H9 (cell line): ENCODE results near the gene MRC2. TPM values are rescaled to one million over a fixed set of nuclear protein-coding genes. Genes with fewer than 3 reads are reported as not detected.

Experiments used
- DNase-seq: peaks from one replicate; pipeline ENCODE4 v3.0.0-alpha.2; 2017
- H2AFZ ChIP-seq: one replicate; pipeline ENCODE4 v1.6.1; 2013; ENCODE audit warnings: mild to moderate bottlenecking, low read length, control low read depth, moderate library complexity
- H2AK5ac ChIP-seq: 2 replicates; pipeline ENCODE4 v1.6.1; 2013; ENCODE audit warnings: low read length, control low read depth, mixed read lengths; ENCODE audit not compliant: insufficient read length
- H2BK120ac ChIP-seq: one replicate; pipeline ENCODE4 v1.6.1; 2013; ENCODE audit warnings: low read depth, mild to moderate bottlenecking, low read length, control low read depth, inconsistent platforms; ENCODE audit not compliant: poor library complexity, severe bottlenecking
- H2BK12ac ChIP-seq: 2 replicates; pipeline ENCODE4 v1.6.1; 2013; ENCODE audit warnings: low read length, control low read depth, mixed read lengths, low read depth; ENCODE audit not compliant: insufficient read length
- H2BK15ac ChIP-seq: 2 replicates; pipeline ENCODE4 v1.6.1; 2013; ENCODE audit warnings: low read depth, low read length, control low read depth
- H2BK20ac ChIP-seq: one replicate; pipeline ENCODE4 v1.6.1; 2013; ENCODE audit warnings: low read depth, mild to moderate bottlenecking, low read length, control low read depth, inconsistent platforms; ENCODE audit not compliant: poor library complexity, severe bottlenecking
- H2BK5ac ChIP-seq: 2 replicates; pipeline ENCODE4 v1.6.1; 2013; ENCODE audit warnings: low read length, control low read depth, mixed read lengths; ENCODE audit not compliant: insufficient read length
- H3K14ac ChIP-seq: 2 replicates; pipeline ENCODE4 v1.6.1; 2013; ENCODE audit warnings: low read length, control low read depth; ENCODE audit not compliant: insufficient read depth
- H3K18ac ChIP-seq: 2 replicates; pipeline ENCODE4 v1.6.1; 2013; ENCODE audit warnings: low read depth, mild to moderate bottlenecking, mixed read lengths, low read length, control low read depth; ENCODE audit not compliant: insufficient read length
- H3K23ac ChIP-seq: 2 replicates; pipeline ENCODE4 v1.6.1; 2013; ENCODE audit warnings: low read length, control low read depth, mixed read lengths, low read depth; ENCODE audit not compliant: insufficient read length
- H3K23me2 ChIP-seq: 2 replicates; pipeline ENCODE4 v1.6.1; 2013; ENCODE audit warnings: low read depth, mild to moderate bottlenecking, mixed read lengths, low read length, control low read depth; ENCODE audit not compliant: insufficient read length, poor library complexity, severe bottlenecking
- H3K27ac ChIP-seq: 2 replicates; pipeline ENCODE4 v1.5.1; 2013; ENCODE audit warnings: low read length, control low read depth, mixed read lengths, low read depth; ENCODE audit not compliant: insufficient read length
- H3K27me3 ChIP-seq: 2 replicates; pipeline ENCODE4 v1.6.1; 2013; ENCODE audit warnings: low read length, control low read depth, inconsistent platforms; ENCODE audit not compliant: insufficient read depth
- H3K4ac ChIP-seq: 2 replicates; pipeline ENCODE4 v1.6.1; 2013; ENCODE audit warnings: low read depth, mild to moderate bottlenecking, control low read depth, inconsistent platforms, low read length, moderate library complexity
- H3K4me1 ChIP-seq: 2 replicates; pipeline ENCODE4 v1.6.1; 2013; ENCODE audit warnings: low read length, control low read depth, inconsistent platforms; ENCODE audit not compliant: insufficient read depth
- H3K4me2 ChIP-seq: 2 replicates; pipeline ENCODE4 v1.6.1; 2013; ENCODE audit warnings: low read length, control low read depth, mixed read lengths; ENCODE audit not compliant: insufficient read length, insufficient read depth
- H3K56ac ChIP-seq: 2 replicates; pipeline ENCODE4 v1.6.1; 2013; ENCODE audit warnings: low read depth, mild to moderate bottlenecking, mixed read lengths, low read length, control low read depth; ENCODE audit not compliant: insufficient read length
- H3K79me1 ChIP-seq: 2 replicates; pipeline ENCODE4 v1.6.1; 2013; ENCODE audit warnings: low read depth, mild to moderate bottlenecking, moderate library complexity, low read length, control low read depth, inconsistent platforms; ENCODE audit not compliant: insufficient read depth, poor library complexity, severe bottlenecking
- H3K79me2 ChIP-seq: 2 replicates; pipeline ENCODE4 v1.6.1; 2013; ENCODE audit warnings: low read length, control low read depth, inconsistent platforms; ENCODE audit not compliant: insufficient read depth
- H3K9ac ChIP-seq: 2 replicates; pipeline ENCODE4 v1.6.1; 2013; ENCODE audit warnings: low read length, control low read depth, mixed read lengths; ENCODE audit not compliant: insufficient read length; ENCODE audit errors: extremely low read depth
- H3K9me3 ChIP-seq: one replicate; pipeline ENCODE4 v1.6.1; 2013; ENCODE audit warnings: low read depth, low read length, inconsistent platforms; ENCODE audit not compliant: control insufficient read depth
- H3T11ph ChIP-seq: one replicate; pipeline ENCODE4 v1.6.1; 2013; ENCODE audit warnings: mild to moderate bottlenecking, low read length, control low read depth, inconsistent platforms
- H4K20me1 ChIP-seq: one replicate; pipeline ENCODE4 v1.6.1; 2013; ENCODE audit not compliant: control insufficient read depth, insufficient read length, insufficient read depth
- H4K5ac ChIP-seq: 2 replicates; pipeline ENCODE4 v1.6.1; 2013; ENCODE audit warnings: low read depth, mild to moderate bottlenecking, mixed read lengths, low read length, control low read depth; ENCODE audit not compliant: insufficient read length
- H4K8ac ChIP-seq: replicated peaks from 2 replicates; pipeline ENCODE4 v1.6.1; 2013; ENCODE audit warnings: low read length, control low read depth, mixed read lengths, low read depth; ENCODE audit not compliant: insufficient read length
- H4K91ac ChIP-seq: 2 replicates; pipeline ENCODE4 v1.6.1; 2013; ENCODE audit warnings: low read depth, mild to moderate bottlenecking, moderate library complexity, mixed read lengths, low read length, control low read depth; ENCODE audit not compliant: insufficient read length
- H3K27ac Mint-ChIP-seq, 3 experiments: 2 replicates in 2 of 3; 3 replicates in 1 of 3; pipeline ENCODE4 v1.8.0; 2020 to 2021; ENCODE audit warnings: mixed read lengths in 3 of 3, mild to moderate bottlenecking in 1 of 3, moderate library complexity in 1 of 3
- H3K27me3 Mint-ChIP-seq: 2 replicates; pipeline ENCODE4 v1.8.0; 2021; ENCODE audit warnings: low read depth, mild to moderate bottlenecking, moderate library complexity, mixed read lengths
- H3K36me3 Mint-ChIP-seq, 3 experiments: 2 replicates in 2 of 3; 3 replicates in 1 of 3; pipeline ENCODE4 v1.8.0; 2020 to 2021; ENCODE audit warnings: low read depth in 3 of 3, mixed read lengths in 3 of 3; ENCODE audit not compliant: insufficient read depth in 1 of 3
- H3K4me1 Mint-ChIP-seq, 2 experiments: 2 replicates each; pipeline ENCODE4 v1.8.0; 2020; ENCODE audit warnings: mixed read lengths in 2 of 2
- H3K4me3 Mint-ChIP-seq, 2 experiments: 2 replicates in 1 of 2; 3 replicates in 1 of 2; pipeline ENCODE4 v1.8.0; 2020 to 2021; ENCODE audit warnings: mild to moderate bottlenecking in 2 of 2, mixed read lengths in 2 of 2, moderate library complexity in 1 of 2
- H3K9me3 Mint-ChIP-seq, 2 experiments: 2 replicates in 1 of 2; 3 replicates in 1 of 2; pipeline ENCODE4 v1.8.0; 2020; ENCODE audit warnings: mild to moderate bottlenecking in 2 of 2, mixed read lengths in 2 of 2, moderate library complexity in 1 of 2
- WGBS: extraction: QIAGEN DNeasy Blood & Tissue Kit; methylation state at CpG from one replicate; pipeline ENCODE4 v1.1.7; 2013; ENCODE audit warnings: missing lambda C conversion rate, low lambda C conversion rate, mixed read lengths; ENCODE audit not compliant: insufficient read length; ENCODE audit errors: extremely low coverage; 5-methylcytosine and 5-hydroxymethylcytosine counted together
- total RNA-seq: library from RNA; stranded (reverse); gene quantifications from 2 replicates; pipeline ENCODE4 v1.2.1, GENCODE V29; 2021
- TF ChIP-seq, protein P1 (sequence below): fragments of 200-600 bp; sonication (generic); conservative IDR thresholded peaks from 3 replicates; pipeline ENCODE4 v1.8.0; 2021; ENCODE audit warnings: antibody characterized with exemption, mild to moderate bottlenecking

The MRC2 gene
- total RNA-seq, 1 experiment from 2014 or later, result 18.7 TPM

DNA sequence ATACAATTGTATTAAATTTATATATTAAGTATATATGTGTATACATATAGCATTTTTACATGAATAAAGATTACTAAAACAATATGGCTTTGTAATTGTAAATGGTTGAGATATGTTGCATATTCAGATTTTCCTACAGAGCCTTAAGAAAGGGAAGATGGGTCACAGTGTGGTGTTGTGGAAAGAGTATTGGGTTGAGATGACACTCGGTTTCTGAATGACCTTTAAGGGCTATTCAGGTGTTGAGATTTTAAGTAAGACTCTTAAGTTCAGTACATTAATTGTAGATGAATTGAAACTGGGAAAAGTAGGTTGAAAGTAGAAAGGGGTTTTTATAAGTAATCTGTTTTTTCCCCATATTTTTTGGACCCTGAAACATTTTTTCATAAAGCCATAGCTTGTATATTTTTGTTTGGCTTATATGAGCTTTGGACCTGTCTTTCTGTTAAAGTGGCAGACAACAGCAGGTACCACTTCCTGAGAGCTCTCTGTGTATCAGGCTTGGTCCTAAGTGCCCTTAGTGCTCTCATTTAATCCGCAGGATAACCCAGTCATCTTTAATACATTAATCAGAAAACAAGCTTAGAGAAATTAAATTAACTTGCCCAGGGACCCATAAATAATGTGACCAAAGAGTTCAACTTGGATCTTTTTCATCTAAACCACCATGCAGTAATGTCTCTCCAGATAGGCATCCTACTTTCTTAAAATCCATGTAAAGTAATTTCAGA lies 48.5 kb upstream of the MRC2 start:
- Histone ChIP-seq H4K91ac (no peak overlapping the region), H3K4me2 (no peak overlapping the region), H3K27me3 (no peaks in the 10 kb centered on the region), H3K23me2 (no peaks in the 10 kb centered on the region), H2BK5ac (no peak overlapping the region), H4K5ac (no peak overlapping the region), H4K20me1 (no peaks in the 10 kb centered on the region), H3K27ac (no peak overlapping the region), H2BK15ac (no peak overlapping the region), H2AK5ac (no peak overlapping the region), H3K23ac (no peak overlapping the region), H2BK12ac (no peak overlapping the region), H2BK20ac (no peak overlapping the region), H3K79me1 (no peaks in the 10 kb centered on the region), H3K4me1 (no peaks in the 10 kb centered on the region; the same call in 1 of the 2 replicates), H3K79me2 (no peaks in the 10 kb centered on the region), H3K14ac (no peak overlapping the region), H4K8ac (no peak overlapping the region), H3K9me3 (no peaks in the 10 kb centered on the region), H2BK120ac (no peak overlapping the region), H3K18ac (no peak overlapping the region), H3K56ac (no peak overlapping the region), H3T11ph (no peak overlapping the region), H3K4ac (no peak overlapping the region), H3K9ac (no peak overlapping the region), H2AFZ (no peak overlapping the region)
- no peak overlapping the region for H3K27ac Mint-ChIP-seq
- H3K4me1 Mint-ChIP-seq, result no peaks in the 10 kb centered on the region
- H3K36me3 Mint-ChIP-seq, result peaks cover 11 to 69% (median 65%) of the 10 kb centered on the region in 3 experiments; a peak in 6 of 7 replicates
- H3K9me3 Mint-ChIP-seq, result no peaks in the 10 kb centered on the region
- TF ChIP-seq, protein P1, sequence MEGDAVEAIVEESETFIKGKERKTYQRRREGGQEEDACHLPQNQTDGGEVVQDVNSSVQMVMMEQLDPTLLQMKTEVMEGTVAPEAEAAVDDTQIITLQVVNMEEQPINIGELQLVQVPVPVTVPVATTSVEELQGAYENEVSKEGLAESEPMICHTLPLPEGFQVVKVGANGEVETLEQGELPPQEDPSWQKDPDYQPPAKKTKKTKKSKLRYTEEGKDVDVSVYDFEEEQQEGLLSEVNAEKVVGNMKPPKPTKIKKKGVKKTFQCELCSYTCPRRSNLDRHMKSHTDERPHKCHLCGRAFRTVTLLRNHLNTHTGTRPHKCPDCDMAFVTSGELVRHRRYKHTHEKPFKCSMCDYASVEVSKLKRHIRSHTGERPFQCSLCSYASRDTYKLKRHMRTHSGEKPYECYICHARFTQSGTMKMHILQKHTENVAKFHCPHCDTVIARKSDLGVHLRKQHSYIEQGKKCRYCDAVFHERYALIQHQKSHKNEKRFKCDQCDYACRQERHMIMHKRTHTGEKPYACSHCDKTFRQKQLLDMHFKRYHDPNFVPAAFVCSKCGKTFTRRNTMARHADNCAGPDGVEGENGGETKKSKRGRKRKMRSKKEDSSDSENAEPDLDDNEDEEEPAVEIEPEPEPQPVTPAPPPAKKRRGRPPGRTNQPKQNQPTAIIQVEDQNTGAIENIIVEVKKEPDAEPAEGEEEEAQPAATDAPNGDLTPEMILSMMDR, result no peak
- no CpG with 5 or more reads among the region's 2 CpGs for WGBS
- no peak for DNase-seq
- H3K27me3 Mint-ChIP-seq, result no peaks in the 10 kb centered on the region
- H3K4me3 Mint-ChIP-seq, result no peak overlapping the region
